HepG2 (cell line): ENCODE results near the gene HEXA. TPM values are rescaled to one million over a fixed set of nuclear protein-coding genes. Genes with fewer than 3 reads are reported as not detected.

ENCODE experiments used
- ARNTL ChIP-seq: sonication (generic); formaldehyde crosslinking; IDR thresholded peaks from 2 replicates; pipeline ENCODE4 v1.4.0; 2020; ENCODE audit warnings: mild to moderate bottlenecking, missing genetic modification reagents
- BCL6 ChIP-seq: IDR thresholded peaks from 2 replicates; pipeline ENCODE4 v1.6.1; 2016; ENCODE audit warnings: missing genetic modification reagents, missing compliant biosample characterization
- HNRNPUL1 ChIP-seq: fragments of 200-400 bp; formaldehyde crosslinking; IDR thresholded peaks from 2 replicates; pipeline ENCODE4 v1.6.1; 2017; ENCODE audit warnings: low read depth, mild to moderate bottlenecking, low read length, moderate library complexity
- REXO4 ChIP-seq: sonication (generic); formaldehyde crosslinking; IDR thresholded peaks from 2 replicates; pipeline ENCODE4 v1.8.0; 2022; ENCODE audit warnings: missing genetic modification reagents, mild to moderate bottlenecking, borderline replicate concordance
- ZBTB8A ChIP-seq: sonication (generic); formaldehyde crosslinking; IDR thresholded peaks from 2 replicates; pipeline ENCODE4 v1.4.0; 2020; ENCODE audit warnings: mild to moderate bottlenecking, low read depth, missing genetic modification reagents, borderline replicate concordance
- ZNF207 ChIP-seq: fragments of 450-650 bp; IDR thresholded peaks from 2 replicates; pipeline ENCODE4 v1.6.1; 2016; ENCODE audit warnings: antibody characterized with exemption, borderline replicate concordance
- ZNF496 ChIP-seq: sonication (generic); formaldehyde crosslinking; IDR thresholded peaks from 2 replicates; pipeline ENCODE4 v1.8.1; 2023; ENCODE audit warnings: mild to moderate bottlenecking, moderate library complexity, missing genetic modification reagents; ENCODE audit not compliant: insufficient replicate concordance
- ZNF75D ChIP-seq: sonication (generic); formaldehyde crosslinking; IDR thresholded peaks from 2 replicates; pipeline ENCODE4 v1.8.1; 2023; ENCODE audit warnings: missing genetic modification reagents, mild to moderate bottlenecking, borderline replicate concordance
- ZNF776 ChIP-seq: sonication (generic); formaldehyde crosslinking; IDR thresholded peaks from 2 replicates; pipeline ENCODE4 v1.4.0; 2020; ENCODE audit warnings: mild to moderate bottlenecking, missing genetic modification reagents
- ZNF839 ChIP-seq: sonication (generic); formaldehyde crosslinking; IDR thresholded peaks from 2 replicates; pipeline ENCODE4 v1.4.0; 2020; ENCODE audit warnings: missing genetic modification reagents, mild to moderate bottlenecking, borderline replicate concordance
- polyA plus RNA-seq, 8 experiments: library from polyadenylated mRNA; depleted of rRNA in 3 of 8; stranded (reverse) in 7 of 8; unstranded in 1 of 8; fragments of >200 nt; fragmentation: Illumina TruSeq in 4 of 8; extraction: Trizol in 4 of 8; gene quantifications; 2 replicates each; pipeline versions ENCODE4 v1.2.1 to v1.2.3, GENCODE V29; 2011 to 2016; ENCODE audit warnings: low read depth in 4 of 8, missing spikeins in 1 of 8, mixed read lengths in 1 of 8; ENCODE audit not compliant: insufficient read depth in 1 of 8
- total RNA-seq, 5 experiments: library from RNA; depleted of rRNA; stranded (reverse); fragments of >200 nt; fragmentation: Illumina TruSeq; extraction: Trizol; gene quantifications; 2 replicates each; pipeline ENCODE4 v1.2.3, GENCODE V29; 2016; ENCODE audit warnings: low read depth in 1 of 5
- TF ChIP-seq, protein P1 (sequence below): sonication (generic); formaldehyde crosslinking; IDR thresholded peaks from 2 replicates; pipeline ENCODE4 v1.5.0; 2020; ENCODE audit warnings: mild to moderate bottlenecking, missing genetic modification reagents
- TF ChIP-seq, protein P2 (sequence below): sonication (generic); formaldehyde crosslinking; IDR thresholded peaks from 2 replicates; pipeline ENCODE4 v1.4.0; 2020; ENCODE audit warnings: missing genetic modification reagents, borderline replicate concordance
- TF ChIP-seq, protein P3 (sequence below): IDR thresholded peaks from 2 replicates; pipeline ENCODE4 v1.6.1; 2012; ENCODE audit warnings: low read depth, low read length, improper control_type of control experiment
- TF ChIP-seq, protein P4 (sequence below): sonication (generic); formaldehyde crosslinking; IDR thresholded peaks from 2 replicates; pipeline ENCODE4 v1.5.1; 2020; ENCODE audit warnings: missing genetic modification reagents, mild to moderate bottlenecking, borderline replicate concordance
- TF ChIP-seq, protein P5 (sequence below): sonication (generic); formaldehyde crosslinking; IDR thresholded peaks from 2 replicates; pipeline ENCODE4 v1.5.1; 2020; ENCODE audit warnings: missing genetic modification reagents, mild to moderate bottlenecking, borderline replicate concordance

HEXA gene
- total and polyA plus RNA-seq, 2 of the 13 experiments (the other 11 are each of a cell fraction or from before 2014, with no cell fraction given), result 106 to 219 TPM

DNA sequence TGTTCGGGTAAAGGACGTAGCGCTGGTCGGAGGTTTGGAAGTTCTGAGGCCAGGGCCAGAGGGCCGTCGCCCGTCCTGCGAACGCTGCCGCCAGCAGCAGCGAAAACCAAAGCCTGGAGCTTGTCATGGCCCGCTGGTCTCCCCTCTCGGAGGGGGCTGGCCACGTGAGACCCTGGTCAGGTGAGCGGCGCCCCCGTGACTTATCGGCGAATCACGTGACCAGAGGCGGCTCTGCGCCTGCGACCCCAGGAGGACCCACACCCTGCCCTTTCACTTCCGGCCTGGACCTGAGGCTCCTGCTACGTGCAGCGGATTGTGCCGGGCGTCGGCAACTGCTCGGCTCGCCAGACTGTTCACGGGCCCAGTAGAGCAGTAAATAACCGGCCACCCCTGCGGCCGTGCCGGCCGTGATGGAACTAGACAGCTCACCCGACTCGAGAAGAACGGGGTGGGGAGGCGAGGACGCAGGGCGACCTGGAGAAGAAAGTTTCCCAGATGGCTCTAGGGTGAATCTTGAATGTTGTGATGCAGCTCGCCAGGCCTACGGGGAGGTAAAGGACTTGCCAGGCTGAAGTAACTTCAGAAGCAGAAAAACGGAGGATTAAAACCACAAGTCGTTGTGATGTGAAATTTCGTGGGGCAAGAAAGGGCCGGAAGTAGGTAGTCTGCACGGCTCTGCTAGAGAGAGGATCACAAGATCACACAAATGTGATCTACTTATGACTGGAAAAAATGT, at the start of gene HEXA (continued):
- TF ChIP-seq, protein P1, sequence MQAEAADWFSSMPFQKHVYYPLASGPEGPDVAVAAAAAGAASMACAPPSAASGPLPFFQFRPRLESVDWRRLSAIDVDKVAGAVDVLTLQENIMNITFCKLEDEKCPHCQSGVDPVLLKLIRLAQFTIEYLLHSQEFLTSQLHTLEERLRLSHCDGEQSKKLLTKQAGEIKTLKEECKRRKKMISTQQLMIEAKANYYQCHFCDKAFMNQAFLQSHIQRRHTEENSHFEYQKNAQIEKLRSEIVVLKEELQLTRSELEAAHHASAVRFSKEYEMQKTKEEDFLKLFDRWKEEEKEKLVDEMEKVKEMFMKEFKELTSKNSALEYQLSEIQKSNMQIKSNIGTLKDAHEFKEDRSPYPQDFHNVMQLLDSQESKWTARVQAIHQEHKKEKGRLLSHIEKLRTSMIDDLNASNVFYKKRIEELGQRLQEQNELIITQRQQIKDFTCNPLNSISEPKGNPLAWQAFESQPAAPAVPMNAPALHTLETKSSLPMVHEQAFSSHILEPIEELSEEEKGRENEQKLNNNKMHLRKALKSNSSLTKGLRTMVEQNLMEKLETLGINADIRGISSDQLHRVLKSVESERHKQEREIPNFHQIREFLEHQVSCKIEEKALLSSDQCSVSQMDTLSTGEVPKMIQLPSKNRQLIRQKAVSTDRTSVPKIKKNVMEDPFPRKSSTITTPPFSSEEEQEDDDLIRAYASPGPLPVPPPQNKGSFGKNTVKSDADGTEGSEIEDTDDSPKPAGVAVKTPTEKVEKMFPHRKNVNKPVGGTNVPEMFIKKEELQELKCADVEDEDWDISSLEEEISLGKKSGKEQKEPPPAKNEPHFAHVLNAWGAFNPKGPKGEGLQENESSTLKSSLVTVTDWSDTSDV (CRISPR knock-in tag), result no peak
- TF ChIP-seq HNRNPUL1 (peak; percentile 48; the same call in 1 of the 2 replicates), ZNF839 (CRISPR knock-in tag) (no peak), ZNF496 (CRISPR knock-in tag) (no peak), ZBTB8A (CRISPR knock-in tag) (no peak), BCL6 (peak; percentile 51; the same call in 1 of the 2 replicates), REXO4 (CRISPR knock-in tag) (0 out of 2 replicates have a peak, but pooled peaks have one; percentile 61), ZNF776 (CRISPR knock-in tag) (peak; percentile 50; the same call in 1 of the 2 replicates), ARNTL (CRISPR knock-in tag) (peak; percentile 84), ZNF75D (CRISPR knock-in tag) (no peak), ZNF207 (peak; percentile 95; the same call in 1 of the 2 replicates)
- TF ChIP-seq, protein P2, sequence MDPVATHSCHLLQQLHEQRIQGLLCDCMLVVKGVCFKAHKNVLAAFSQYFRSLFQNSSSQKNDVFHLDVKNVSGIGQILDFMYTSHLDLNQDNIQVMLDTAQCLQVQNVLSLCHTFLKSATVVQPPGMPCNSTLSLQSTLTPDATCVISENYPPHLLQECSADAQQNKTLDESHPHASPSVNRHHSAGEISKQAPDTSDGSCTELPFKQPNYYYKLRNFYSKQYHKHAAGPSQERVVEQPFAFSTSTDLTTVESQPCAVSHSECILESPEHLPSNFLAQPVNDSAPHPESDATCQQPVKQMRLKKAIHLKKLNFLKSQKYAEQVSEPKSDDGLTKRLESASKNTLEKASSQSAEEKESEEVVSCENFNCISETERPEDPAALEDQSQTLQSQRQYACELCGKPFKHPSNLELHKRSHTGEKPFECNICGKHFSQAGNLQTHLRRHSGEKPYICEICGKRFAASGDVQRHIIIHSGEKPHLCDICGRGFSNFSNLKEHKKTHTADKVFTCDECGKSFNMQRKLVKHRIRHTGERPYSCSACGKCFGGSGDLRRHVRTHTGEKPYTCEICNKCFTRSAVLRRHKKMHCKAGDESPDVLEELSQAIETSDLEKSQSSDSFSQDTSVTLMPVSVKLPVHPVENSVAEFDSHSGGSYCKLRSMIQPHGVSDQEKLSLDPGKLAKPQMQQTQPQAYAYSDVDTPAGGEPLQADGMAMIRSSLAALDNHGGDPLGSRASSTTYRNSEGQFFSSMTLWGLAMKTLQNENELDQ (CRISPR knock-in tag), result peak; percentile 82
- TF ChIP-seq, protein P3, sequence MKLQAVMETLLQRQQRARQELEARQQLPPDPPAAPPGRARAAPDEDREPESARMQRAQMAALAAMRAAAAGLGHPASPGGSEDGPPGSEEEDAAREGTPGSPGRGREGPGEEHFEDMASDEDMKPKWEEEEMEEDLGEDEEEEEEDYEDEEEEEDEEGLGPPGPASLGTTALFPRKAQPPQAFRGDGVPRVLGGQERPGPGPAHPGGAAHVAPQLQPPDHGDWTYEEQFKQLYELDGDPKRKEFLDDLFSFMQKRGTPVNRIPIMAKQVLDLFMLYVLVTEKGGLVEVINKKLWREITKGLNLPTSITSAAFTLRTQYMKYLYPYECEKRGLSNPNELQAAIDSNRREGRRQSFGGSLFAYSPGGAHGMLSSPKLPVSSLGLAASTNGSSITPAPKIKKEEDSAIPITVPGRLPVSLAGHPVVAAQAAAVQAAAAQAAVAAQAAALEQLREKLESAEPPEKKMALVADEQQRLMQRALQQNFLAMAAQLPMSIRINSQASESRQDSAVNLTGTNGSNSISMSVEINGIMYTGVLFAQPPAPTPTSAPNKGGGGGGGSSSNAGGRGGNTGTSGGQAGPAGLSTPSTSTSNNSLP, result no peak
- TF ChIP-seq, protein P4, sequence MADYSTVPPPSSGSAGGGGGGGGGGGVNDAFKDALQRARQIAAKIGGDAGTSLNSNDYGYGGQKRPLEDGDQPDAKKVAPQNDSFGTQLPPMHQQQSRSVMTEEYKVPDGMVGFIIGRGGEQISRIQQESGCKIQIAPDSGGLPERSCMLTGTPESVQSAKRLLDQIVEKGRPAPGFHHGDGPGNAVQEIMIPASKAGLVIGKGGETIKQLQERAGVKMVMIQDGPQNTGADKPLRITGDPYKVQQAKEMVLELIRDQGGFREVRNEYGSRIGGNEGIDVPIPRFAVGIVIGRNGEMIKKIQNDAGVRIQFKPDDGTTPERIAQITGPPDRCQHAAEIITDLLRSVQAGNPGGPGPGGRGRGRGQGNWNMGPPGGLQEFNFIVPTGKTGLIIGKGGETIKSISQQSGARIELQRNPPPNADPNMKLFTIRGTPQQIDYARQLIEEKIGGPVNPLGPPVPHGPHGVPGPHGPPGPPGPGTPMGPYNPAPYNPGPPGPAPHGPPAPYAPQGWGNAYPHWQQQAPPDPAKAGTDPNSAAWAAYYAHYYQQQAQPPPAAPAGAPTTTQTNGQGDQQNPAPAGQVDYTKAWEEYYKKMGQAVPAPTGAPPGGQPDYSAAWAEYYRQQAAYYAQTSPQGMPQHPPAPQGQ (CRISPR knock-in tag), result no peak
- TF ChIP-seq, protein P5, sequence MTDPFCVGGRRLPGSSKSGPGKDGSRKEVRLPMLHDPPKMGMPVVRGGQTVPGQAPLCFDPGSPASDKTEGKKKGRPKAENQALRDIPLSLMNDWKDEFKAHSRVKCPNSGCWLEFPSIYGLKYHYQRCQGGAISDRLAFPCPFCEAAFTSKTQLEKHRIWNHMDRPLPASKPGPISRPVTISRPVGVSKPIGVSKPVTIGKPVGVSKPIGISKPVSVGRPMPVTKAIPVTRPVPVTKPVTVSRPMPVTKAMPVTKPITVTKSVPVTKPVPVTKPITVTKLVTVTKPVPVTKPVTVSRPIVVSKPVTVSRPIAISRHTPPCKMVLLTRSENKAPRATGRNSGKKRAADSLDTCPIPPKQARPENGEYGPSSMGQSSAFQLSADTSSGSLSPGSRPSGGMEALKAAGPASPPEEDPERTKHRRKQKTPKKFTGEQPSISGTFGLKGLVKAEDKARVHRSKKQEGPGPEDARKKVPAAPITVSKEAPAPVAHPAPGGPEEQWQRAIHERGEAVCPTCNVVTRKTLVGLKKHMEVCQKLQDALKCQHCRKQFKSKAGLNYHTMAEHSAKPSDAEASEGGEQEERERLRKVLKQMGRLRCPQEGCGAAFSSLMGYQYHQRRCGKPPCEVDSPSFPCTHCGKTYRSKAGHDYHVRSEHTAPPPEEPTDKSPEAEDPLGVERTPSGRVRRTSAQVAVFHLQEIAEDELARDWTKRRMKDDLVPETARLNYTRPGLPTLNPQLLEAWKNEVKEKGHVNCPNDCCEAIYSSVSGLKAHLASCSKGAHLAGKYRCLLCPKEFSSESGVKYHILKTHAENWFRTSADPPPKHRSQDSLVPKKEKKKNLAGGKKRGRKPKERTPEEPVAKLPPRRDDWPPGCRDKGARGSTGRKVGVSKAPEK (CRISPR knock-in tag), result 0 out of 2 replicates have a peak, but pooled peaks have one; percentile 71
